Transverse colon (tissue), 4 donors: ENCODE measurements around the gene PARP6.

Source experiments
- EP300 ChIP-seq: sonication (generic); formaldehyde crosslinking; IDR thresholded peaks from one replicate; pipeline ENCODE4 v1.6.1; 2017; ENCODE audit warnings: antibody characterized with exemption, low read depth
- POLR2A ChIP-seq: fragments of 450-650 bp; IDR thresholded peaks from one replicate; pipeline ENCODE4 v1.6.1; 2016; ENCODE audit warnings: antibody characterized with exemption, mild to moderate bottlenecking, moderate library complexity
- POLR2AphosphoS5 ChIP-seq, 3 donors: sonication (generic); formaldehyde crosslinking; IDR thresholded peaks; one replicate each; pipeline ENCODE4 v1.6.1; 2016; ENCODE audit warnings: antibody characterized with exemption in 3 of 3
- TF ChIP-seq, protein P1 (sequence below), 5 experiments: fragments of 200-600 bp in 3 of 5; fragments of 450-650 bp in 2 of 5; sonication (generic) in 3 of 5; IDR thresholded peaks; 1 replicate in 2 of 5; 2 replicates in 3 of 5; pipeline ENCODE4 v1.5.1; 2016 to 2017; ENCODE audit warnings: antibody characterized with exemption in 5 of 5, inconsistent platforms in 3 of 5, mild to moderate bottlenecking in 2 of 5, moderate library complexity in 1 of 5

- TF ChIP-seq, protein P1, sequence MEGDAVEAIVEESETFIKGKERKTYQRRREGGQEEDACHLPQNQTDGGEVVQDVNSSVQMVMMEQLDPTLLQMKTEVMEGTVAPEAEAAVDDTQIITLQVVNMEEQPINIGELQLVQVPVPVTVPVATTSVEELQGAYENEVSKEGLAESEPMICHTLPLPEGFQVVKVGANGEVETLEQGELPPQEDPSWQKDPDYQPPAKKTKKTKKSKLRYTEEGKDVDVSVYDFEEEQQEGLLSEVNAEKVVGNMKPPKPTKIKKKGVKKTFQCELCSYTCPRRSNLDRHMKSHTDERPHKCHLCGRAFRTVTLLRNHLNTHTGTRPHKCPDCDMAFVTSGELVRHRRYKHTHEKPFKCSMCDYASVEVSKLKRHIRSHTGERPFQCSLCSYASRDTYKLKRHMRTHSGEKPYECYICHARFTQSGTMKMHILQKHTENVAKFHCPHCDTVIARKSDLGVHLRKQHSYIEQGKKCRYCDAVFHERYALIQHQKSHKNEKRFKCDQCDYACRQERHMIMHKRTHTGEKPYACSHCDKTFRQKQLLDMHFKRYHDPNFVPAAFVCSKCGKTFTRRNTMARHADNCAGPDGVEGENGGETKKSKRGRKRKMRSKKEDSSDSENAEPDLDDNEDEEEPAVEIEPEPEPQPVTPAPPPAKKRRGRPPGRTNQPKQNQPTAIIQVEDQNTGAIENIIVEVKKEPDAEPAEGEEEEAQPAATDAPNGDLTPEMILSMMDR (IDR thresholded peaks at IDR 0.05), result no peak
- TF ChIP-seq POLR2AphosphoS5 (IDR thresholded peaks at IDR 0.05) (no peak), POLR2A (no peak), EP300 (no peak)
These were observed 8.4 kb upstream of the PARP6 start for GRCh38 chr15:72280751-72281150.
